ENCODE data around the gene PRKG1. TPM values are rescaled to one million over a fixed set of nuclear protein-coding genes. Genes with fewer than 3 reads are reported as not detected.

The PRKG1 gene
- total RNA-seq, 1 experiment from 2014 or later = 0.09 TPM

GRCh38 chr10:52136921-52137320 is 1062.6 kb downstream of the PRKG1 start:
- H3K36me3 ChIP-seq (ENCODE audit: control insufficient read depth, insufficient read depth, low read length) = no peaks in the 10 kb centered on the region
- Mint-ChIP-seq H3K27ac (ENCODE audit: unreplicated experiment) (no peak overlapping the region), H3K4me1 (ENCODE audit: low read depth, unreplicated experiment) (no peaks in the 10 kb centered on the region), H3K9me3 (ENCODE audit: unreplicated experiment) (no peaks in the 10 kb centered on the region), H3K4me3 (ENCODE audit: unreplicated experiment) (no peak overlapping the region), H3K27me3 (ENCODE audit: insufficient read depth, unreplicated experiment) (peaks cover 4% of the 10 kb centered on the region), H3K36me3 (ENCODE audit: insufficient read depth, unreplicated experiment) (no peaks in the 10 kb centered on the region)
- CTCF ChIA-PET = no interaction called here
- no peak for DNase-seq
- POLR2A ChIA-PET = no interaction called here
- intact Hi-C loops (cut with micrococcal nuclease; ENCODE audit: unreplicated experiment) = no loop called here
- BruUV-seq (replicated peaks) = no TSS peak
- H3K27me3 ChIP-seq (replicated peaks; ENCODE audit: control insufficient read depth, insufficient read depth, low read length) = no peaks in the 10 kb centered on the region
- TF ChIP-seq CTCF (IDR thresholded peaks at IDR 0.05; ENCODE audit: insufficient read depth in 1 of 2, low read depth in 1 of 2, low read length in 1 of 2, severe bottlenecking in 1 of 2, unreplicated experiment in 1 of 2) = no peak
- no peaks in the 10 kb centered on the region for H3K9me3 ChIP-seq
- H3K4me3 ChIP-seq (ENCODE audit: low read depth, low read length) = no peak overlapping the region
- H3K4me1 ChIP-seq = no peaks in the 10 kb centered on the region

GRCh38 chr10:52143338-52143737 is 1069.1 kb downstream of the PRKG1 start:
- no TSS peak for BruUV-seq (replicated peaks)
- no peak for TF ChIP-seq CTCF (IDR thresholded peaks at IDR 0.05; ENCODE audit: insufficient read depth in 1 of 2, low read depth in 1 of 2, low read length in 1 of 2, severe bottlenecking in 1 of 2, unreplicated experiment in 1 of 2)
- Histone ChIP-seq H3K9me3 (no peaks in the 10 kb centered on the region), H3K4me1 (peaks cover 7% of the 10 kb centered on the region), H3K27me3 (replicated peaks; ENCODE audit: control insufficient read depth, insufficient read depth, low read length) (no peaks in the 10 kb centered on the region), H3K4me3 (ENCODE audit: low read depth, low read length) (no peak overlapping the region), H3K36me3 (ENCODE audit: control insufficient read depth, insufficient read depth, low read length) (no peaks in the 10 kb centered on the region)
- POLR2A ChIA-PET = no interaction called here
- Mint-ChIP-seq H3K4me3 (ENCODE audit: unreplicated experiment) (no peak overlapping the region), H3K36me3 (ENCODE audit: insufficient read depth, unreplicated experiment) (no peaks in the 10 kb centered on the region), H3K27me3 (ENCODE audit: insufficient read depth, unreplicated experiment) (peaks cover 7% of the 10 kb centered on the region), H3K27ac (ENCODE audit: unreplicated experiment) (no peak overlapping the region), H3K4me1 (ENCODE audit: low read depth, unreplicated experiment) (peaks cover 19% of the 10 kb centered on the region), H3K9me3 (ENCODE audit: unreplicated experiment) (no peaks in the 10 kb centered on the region)
- CTCF ChIA-PET = no interaction called here
- DNase-seq = no peak
- intact Hi-C loops (cut with micrococcal nuclease; ENCODE audit: unreplicated experiment) = no loop called here

DNA sequence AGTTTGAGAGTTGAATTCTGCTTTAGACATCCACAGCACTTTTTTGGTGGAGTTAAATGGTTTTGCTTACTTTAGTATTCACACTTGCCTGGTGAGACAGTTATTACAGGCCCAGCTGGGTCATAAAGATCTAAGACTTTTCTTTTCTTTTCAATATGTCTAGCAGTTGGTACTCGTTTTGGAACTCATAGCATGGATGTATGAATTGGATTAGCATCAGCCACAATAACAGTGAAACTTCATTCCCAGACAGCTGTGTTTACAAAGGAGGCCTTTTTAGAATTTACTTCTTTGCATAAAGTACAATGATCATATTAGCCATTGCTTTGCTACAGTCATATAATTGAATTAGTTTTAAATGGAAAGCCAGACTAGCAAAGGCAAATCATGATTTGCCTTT is 1071.3 kb downstream of the PRKG1 start:
- Histone ChIP-seq H3K4me1 (peaks cover 7% of the 10 kb centered on the region), H3K9me3 (no peaks in the 10 kb centered on the region), H3K4me3 (ENCODE audit: low read depth, low read length) (no peak overlapping the region), H3K27me3 (replicated peaks; ENCODE audit: control insufficient read depth, insufficient read depth, low read length) (no peaks in the 10 kb centered on the region), H3K36me3 (ENCODE audit: control insufficient read depth, insufficient read depth, low read length) (no peaks in the 10 kb centered on the region)
- DNase-seq = no peak
- Mint-ChIP-seq H3K36me3 (ENCODE audit: insufficient read depth, unreplicated experiment) (no peaks in the 10 kb centered on the region), H3K27ac (ENCODE audit: unreplicated experiment) (no peak overlapping the region), H3K9me3 (ENCODE audit: unreplicated experiment) (no peaks in the 10 kb centered on the region), H3K4me1 (ENCODE audit: low read depth, unreplicated experiment) (peaks cover 19% of the 10 kb centered on the region), H3K27me3 (ENCODE audit: insufficient read depth, unreplicated experiment) (peaks cover 3% of the 10 kb centered on the region), H3K4me3 (ENCODE audit: unreplicated experiment) (no peak overlapping the region)
- no peak for TF ChIP-seq CTCF (IDR thresholded peaks at IDR 0.05; ENCODE audit: insufficient read depth in 1 of 2, low read depth in 1 of 2, low read length in 1 of 2, severe bottlenecking in 1 of 2, unreplicated experiment in 1 of 2)
- ChIA-PET CTCF (no interaction called here), POLR2A (no interaction called here)
- no TSS peak for BruUV-seq (replicated peaks)
- intact Hi-C loops (cut with micrococcal nuclease; ENCODE audit: unreplicated experiment) = no loop called here

Measured in Caco-2 (cell line).